Measurements from ENCODE around the gene C16orf95.

The C16orf95 gene

DNA sequence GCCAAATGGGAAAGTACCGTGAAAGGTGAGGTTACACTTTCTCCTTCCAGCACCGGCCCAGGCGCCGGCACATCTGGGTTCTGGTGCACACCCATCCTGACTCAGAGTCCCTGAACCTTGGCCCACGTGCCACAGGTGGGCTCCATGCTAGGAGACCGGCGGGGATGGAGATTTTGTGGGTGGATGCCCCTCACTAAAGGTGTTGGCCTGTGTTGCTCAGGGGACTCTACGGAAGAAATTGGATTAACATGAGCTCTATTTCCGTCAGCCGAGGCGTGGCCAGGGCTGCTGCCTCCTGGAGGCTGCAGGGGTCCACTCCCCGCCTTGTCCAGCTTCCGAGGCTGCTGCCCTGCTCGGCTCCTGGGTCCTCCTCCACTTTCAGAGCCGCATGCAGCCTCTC, 35.6 kb upstream of the C16orf95 start:
- Mint-ChIP-seq H3K27me3 (no peaks in the 10 kb centered on the region), H3K4me3 (no peak overlapping the region), H3K36me3 (peaks cover 19 to 34% of the 10 kb centered on the region in 2 donors), H3K9me3 (no peaks in the 10 kb centered on the region), H3K27ac (no peak overlapping the region), H3K4me1 (peaks cover 0 to 3% of the 10 kb centered on the region in 2 donors)
- DNase-seq: no peak
- ATAC-seq (replicated peaks): no peak

GRCh38 chr16:87351320-87351698, 34.1 kb upstream of the C16orf95 start:
- Mint-ChIP-seq H3K27me3 (no peaks in the 10 kb centered on the region), H3K9me3 (no peaks in the 10 kb centered on the region), H3K36me3 (peaks cover 24 to 35% of the 10 kb centered on the region in 2 donors), H3K27ac (no peak overlapping the region), H3K4me1 (peaks cover 0 to 3% of the 10 kb centered on the region in 2 donors), H3K4me3 (no peak overlapping the region)
- no peak for ATAC-seq (replicated peaks)
- DNase-seq: no peak

GRCh38 chr16:87350681-87351319, 33.6 kb upstream of the C16orf95 start:
- Mint-ChIP-seq H3K9me3 (no peaks in the 10 kb centered on the region), H3K36me3 (peaks cover 28 to 35% of the 10 kb centered on the region in 2 donors), H3K4me1 (peaks cover under 1 to 4% of the 10 kb centered on the region in 2 donors), H3K4me3 (no peak overlapping the region), H3K27ac (no peak overlapping the region), H3K27me3 (no peaks in the 10 kb centered on the region)
- ATAC-seq (replicated peaks): no peak
- DNase-seq: no peak

DNA sequence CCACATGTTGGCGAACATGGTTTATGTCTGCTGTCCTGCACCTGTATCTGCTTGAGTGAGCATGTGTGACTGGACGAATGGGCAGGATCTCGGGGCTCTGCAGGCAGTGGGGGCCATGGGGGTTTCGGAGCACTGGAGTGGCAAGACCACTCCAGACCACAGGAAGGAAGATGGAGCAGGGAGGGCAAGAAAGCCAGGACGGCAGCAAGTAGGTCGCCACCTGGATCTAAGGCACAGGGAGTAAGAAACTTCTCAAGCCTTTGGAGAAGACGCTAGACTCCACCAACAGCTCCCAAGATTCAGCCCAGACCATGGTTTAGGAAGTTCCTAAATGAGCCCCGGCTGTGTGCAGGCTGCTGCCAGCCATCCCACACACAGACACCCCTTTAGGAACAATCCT, 32.8 kb upstream of the C16orf95 start:
- no peak for DNase-seq
- no peak overlapping the region for H3K4me3 Mint-ChIP-seq
- ATAC-seq (replicated peaks): no peak
- no peaks in the 10 kb centered on the region for H3K9me3 Mint-ChIP-seq
- H3K27me3 Mint-ChIP-seq: no peaks in the 10 kb centered on the region
- peaks cover 32 to 37% of the 10 kb centered on the region in 2 donors for H3K36me3 Mint-ChIP-seq
- peaks cover 8 to 10% of the 10 kb centered on the region in 2 donors for H3K4me1 Mint-ChIP-seq
- H3K27ac Mint-ChIP-seq: no peak overlapping the region

- H3K4me3 Mint-ChIP-seq: no peak overlapping the region
- H3K9me3 Mint-ChIP-seq: no peaks in the 10 kb centered on the region
- H3K27ac Mint-ChIP-seq: no peak overlapping the region
- H3K36me3 Mint-ChIP-seq: peaks cover 41 to 42% of the 10 kb centered on the region in 2 donors
- DNase-seq (no peak), ATAC-seq (replicated peaks) (no peak)
- H3K27me3 Mint-ChIP-seq: no peaks in the 10 kb centered on the region
- peaks cover 10% of the 10 kb centered on the region in 2 donors for H3K4me1 Mint-ChIP-seq
These were observed 31.5 kb upstream of the C16orf95 start for GRCh38 chr16:87348616-87349157.

GRCh38 chr16:87347932-87348615, 30.9 kb upstream of the C16orf95 start:
- Mint-ChIP-seq H3K4me1 (peaks cover 10% of the 10 kb centered on the region in 2 donors), H3K9me3 (no peaks in the 10 kb centered on the region), H3K27me3 (no peaks in the 10 kb centered on the region), H3K36me3 (peaks cover 44 to 45% of the 10 kb centered on the region in 2 donors), H3K4me3 (no peak overlapping the region), H3K27ac (peak overlapping the region; percentile 75)
- ATAC-seq (replicated peaks) (no peak), DNase-seq (no peak)

- Mint-ChIP-seq H3K36me3 (peaks cover 52 to 55% of the 10 kb centered on the region in 2 donors), H3K9me3 (no peaks in the 10 kb centered on the region), H3K27me3 (no peaks in the 10 kb centered on the region), H3K27ac (no peak overlapping the region), H3K4me3 (no peak overlapping the region), H3K4me1 (peaks cover 10% of the 10 kb centered on the region in 2 donors)
- no peak for DNase-seq
- no peak for ATAC-seq (replicated peaks)
These were observed 29.4 kb upstream of the C16orf95 start for GRCh38 chr16:87346517-87347060.

DNA sequence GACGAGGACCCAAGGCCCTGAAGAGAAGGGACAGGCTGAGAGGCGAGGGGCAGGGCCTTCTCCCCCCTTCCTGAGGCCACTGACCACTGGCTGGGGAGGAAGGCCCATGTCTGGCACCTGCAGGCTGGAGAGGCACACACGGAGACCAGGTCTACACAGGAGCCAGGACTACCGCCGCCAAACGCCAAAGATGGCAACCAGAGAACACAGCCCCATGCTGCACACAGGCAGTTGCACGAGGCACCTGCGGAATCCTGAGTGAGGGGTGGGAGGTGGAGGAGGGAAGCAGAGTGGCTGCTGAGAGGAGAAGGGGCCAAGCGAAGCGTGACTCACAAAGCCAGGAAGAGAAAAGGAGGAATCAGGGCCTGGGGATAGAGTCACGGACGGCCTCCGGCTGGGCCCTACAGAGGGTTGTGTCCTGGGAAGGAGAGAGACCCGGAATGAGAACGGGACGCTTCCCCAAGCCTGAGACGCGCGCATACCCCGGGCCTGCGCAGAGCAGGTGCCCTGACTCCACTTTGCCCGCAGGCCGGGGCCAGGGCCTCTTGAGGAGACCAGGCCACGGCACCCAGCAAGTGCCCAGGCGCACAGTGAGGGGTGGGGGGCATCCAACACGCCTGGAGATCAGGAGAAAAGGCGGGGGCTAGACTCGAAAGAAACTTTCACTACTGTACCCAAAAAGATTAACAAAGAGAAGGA, 28.7 kb upstream of the C16orf95 start:
- ATAC-seq (replicated peaks) (no peak), DNase-seq (no peak)
- peaks cover 10% of the 10 kb centered on the region in 2 donors for H3K4me1 Mint-ChIP-seq
- H3K4me3 Mint-ChIP-seq: peak overlapping the region in 1 of 2 donors; percentile 44
- no peaks in the 10 kb centered on the region for H3K9me3 Mint-ChIP-seq
- H3K27ac Mint-ChIP-seq: peak overlapping the region; percentile 94
- H3K36me3 Mint-ChIP-seq: peaks cover 52 to 58% of the 10 kb centered on the region in 2 donors
- H3K27me3 Mint-ChIP-seq: no peaks in the 10 kb centered on the region

- ATAC-seq (replicated peaks) (peak; percentile 77 to 79), DNase-seq (peak; percentile 11)
- Mint-ChIP-seq H3K4me3 (peak overlapping the region in 1 of 2 donors; percentile 44), H3K27me3 (no peaks in the 10 kb centered on the region), H3K36me3 (peaks cover 53 to 64% of the 10 kb centered on the region in 2 donors), H3K4me1 (peaks cover 10% of the 10 kb centered on the region in 2 donors), H3K9me3 (no peaks in the 10 kb centered on the region), H3K27ac (peak overlapping the region; percentile 94)
These were observed 27.9 kb upstream of the C16orf95 start for GRCh38 chr16:87344931-87345631.

DNA sequence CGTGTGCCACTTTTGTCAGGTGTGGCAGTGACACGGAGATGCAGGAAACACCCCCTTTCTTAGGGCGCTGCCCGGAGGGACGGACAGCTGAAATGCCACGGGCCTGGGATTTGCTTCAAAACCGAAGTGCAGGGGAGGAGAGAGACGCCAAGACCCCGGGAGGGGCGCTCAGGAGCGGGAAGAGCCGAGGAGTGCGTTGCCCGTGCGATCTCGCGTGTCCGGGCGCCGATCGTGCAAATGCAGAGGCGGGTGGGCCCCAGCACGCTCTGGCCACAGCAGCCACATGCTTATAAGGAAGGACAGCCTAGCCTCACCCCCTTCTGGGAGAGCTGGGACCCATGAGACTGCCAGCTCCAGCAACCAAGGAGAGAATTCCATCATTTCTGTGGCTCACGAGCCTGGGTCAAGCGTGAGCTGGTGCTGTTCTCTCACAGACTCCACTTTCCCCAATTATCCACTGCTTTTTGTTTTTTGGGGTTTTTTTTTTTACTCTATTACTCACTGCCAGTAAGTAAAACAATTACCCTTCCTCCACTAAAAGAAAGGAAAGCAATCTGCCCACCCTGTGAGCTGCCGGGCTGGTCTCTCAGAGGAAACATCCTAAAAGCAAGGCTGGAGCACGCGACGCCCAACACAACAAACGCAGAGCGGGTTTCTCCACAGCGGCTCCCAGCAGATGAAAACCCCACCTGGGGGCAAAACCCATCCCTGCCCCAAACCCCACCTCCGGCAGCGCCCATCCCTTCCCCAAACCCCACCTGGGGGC, 27.2 kb upstream of the C16orf95 start:
- no peaks in the 10 kb centered on the region for H3K9me3 Mint-ChIP-seq
- H3K4me1 Mint-ChIP-seq: peaks cover 7 to 10% of the 10 kb centered on the region in 2 donors
- DNase-seq: no peak
- H3K36me3 Mint-ChIP-seq: peaks cover 58 to 66% of the 10 kb centered on the region in 2 donors
- ATAC-seq (replicated peaks): no peak
- H3K4me3 Mint-ChIP-seq: no peak overlapping the region
- H3K27ac Mint-ChIP-seq: no peak overlapping the region
- H3K27me3 Mint-ChIP-seq: no peaks in the 10 kb centered on the region

DNA sequence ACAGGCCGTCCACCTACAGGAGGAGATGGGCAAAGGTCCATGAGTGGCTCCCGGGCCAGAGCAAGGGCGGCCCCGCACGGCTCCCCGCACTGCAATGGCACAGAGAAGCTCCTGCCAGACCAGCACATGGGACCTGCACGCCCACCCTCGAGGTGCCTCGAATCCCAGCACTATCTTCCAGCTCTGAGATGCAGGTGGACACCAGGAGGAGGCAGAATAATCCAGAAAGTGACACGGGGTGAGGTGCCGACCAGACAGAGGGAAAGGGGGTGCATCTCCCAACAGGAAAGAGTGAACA, 26.5 kb upstream of the C16orf95 start:
- DNase-seq (no peak), ATAC-seq (replicated peaks) (no peak)
- Mint-ChIP-seq H3K27me3 (no peaks in the 10 kb centered on the region), H3K4me3 (no peak overlapping the region), H3K9me3 (peaks cover 0 to 2% of the 10 kb centered on the region in 2 donors), H3K4me1 (peaks cover 10% of the 10 kb centered on the region in 2 donors), H3K27ac (peak overlapping the region; percentile 25), H3K36me3 (peaks cover 63 to 67% of the 10 kb centered on the region in 2 donors)

DNA sequence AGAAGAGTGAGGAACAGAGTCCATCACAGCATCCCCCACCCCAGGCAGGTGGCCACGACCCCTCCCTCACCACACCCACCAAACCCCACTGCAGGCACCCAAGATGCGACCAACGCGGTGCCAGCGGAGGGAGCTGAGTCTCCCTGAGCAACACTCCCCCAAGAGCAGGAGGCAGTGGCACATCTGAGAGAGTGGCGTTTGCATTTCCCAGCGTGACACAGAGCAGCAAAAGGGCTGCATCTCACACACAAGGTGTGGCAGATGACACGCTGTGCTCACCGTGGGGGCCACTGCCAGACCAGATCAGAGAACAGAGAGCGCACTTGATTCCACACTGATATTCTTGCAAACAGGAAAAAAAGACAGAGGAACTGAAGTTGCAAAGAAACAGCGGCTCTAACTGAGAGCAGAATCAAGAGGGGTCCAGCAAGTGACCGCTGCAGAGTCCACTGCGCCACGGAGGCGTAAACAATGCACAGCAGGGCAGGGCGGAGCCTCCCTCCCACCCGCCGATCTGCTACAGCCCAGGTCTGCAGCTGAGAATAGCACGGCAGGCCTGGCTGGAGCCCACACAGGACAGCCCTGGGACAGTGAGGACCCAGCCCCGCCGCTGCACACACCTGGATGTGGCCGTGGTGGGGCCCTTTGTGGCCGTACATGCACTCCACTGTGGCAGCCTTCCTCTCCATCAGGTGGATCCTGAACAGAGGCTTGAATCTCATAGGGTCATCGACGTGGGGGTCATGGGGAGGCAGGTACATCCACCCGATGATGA, 26.0 kb upstream of the C16orf95 start:
- H3K27ac Mint-ChIP-seq: peak overlapping the region; percentile 14
- no peak overlapping the region for H3K4me3 Mint-ChIP-seq
- H3K4me1 Mint-ChIP-seq: peaks cover 10 to 11% of the 10 kb centered on the region in 2 donors

GRCh38 chr16:87342504-87342903, 25.3 kb upstream of the C16orf95 start:
- H3K4me1 Mint-ChIP-seq: peaks cover 10 to 12% of the 10 kb centered on the region in 2 donors
- no peak overlapping the region for H3K4me3 Mint-ChIP-seq
- ATAC-seq (replicated peaks) (no peak), DNase-seq (no peak)
- peaks cover 0 to 2% of the 10 kb centered on the region in 2 donors for H3K9me3 Mint-ChIP-seq
- H3K27me3 Mint-ChIP-seq: no peaks in the 10 kb centered on the region
- no peak overlapping the region for H3K27ac Mint-ChIP-seq
- H3K36me3 Mint-ChIP-seq: peaks cover 59 to 62% of the 10 kb centered on the region in 2 donors

More for the DNA sequence above, 26.0 kb upstream of the C16orf95 start:
- Mint-ChIP-seq H3K9me3 (peaks cover 0 to 2% of the 10 kb centered on the region in 2 donors), H3K36me3 (peaks cover 59 to 64% of the 10 kb centered on the region in 2 donors), H3K27me3 (no peaks in the 10 kb centered on the region)
- no peak for DNase-seq
- ATAC-seq (replicated peaks): no peak
